Trophoblast cell (in vitro differentiated cells and primary cell): ENCODE data around the gene KCTD7.

Experiments
- DNase-seq, 2 donors: peaks; one replicate each; pipeline ENCODE4 v3.0.0-alpha.2; 2016
- H2AFZ ChIP-seq: 2 replicates; pipeline ENCODE4 v1.6.1; 2013; ENCODE audit warnings: low read length, moderate library complexity, mild to moderate bottlenecking; ENCODE audit not compliant: insufficient read depth, poor library complexity
- H2AK5ac ChIP-seq: 2 replicates; pipeline ENCODE4 v1.6.1; 2013; ENCODE audit warnings: mild to moderate bottlenecking, low read length
- H2BK120ac ChIP-seq: 2 replicates; pipeline ENCODE4 v1.6.1; 2013; ENCODE audit warnings: low read length, mild to moderate bottlenecking, moderate library complexity; ENCODE audit not compliant: insufficient read depth, poor library complexity
- H2BK12ac ChIP-seq: 2 replicates; pipeline ENCODE4 v1.6.1; 2013; ENCODE audit warnings: mild to moderate bottlenecking, low read length, moderate library complexity
- H2BK5ac ChIP-seq: 2 replicates; pipeline ENCODE4 v1.6.1; 2013; ENCODE audit warnings: low read length, low read depth, moderate library complexity, mild to moderate bottlenecking; ENCODE audit not compliant: poor library complexity
- H3K14ac ChIP-seq: 2 replicates; pipeline ENCODE4 v1.6.1; 2013; ENCODE audit warnings: mild to moderate bottlenecking, low read length
- H3K18ac ChIP-seq: 2 replicates; pipeline ENCODE4 v1.6.1; 2013; ENCODE audit warnings: mild to moderate bottlenecking, low read length
- H3K23ac ChIP-seq: 2 replicates; pipeline ENCODE4 v1.6.1; 2013; ENCODE audit warnings: low read length
- H3K27ac ChIP-seq: 2 replicates; pipeline ENCODE4 v1.5.1; 2013; ENCODE audit warnings: low read depth, mild to moderate bottlenecking, inconsistent platforms, low read length, moderate library complexity
- H3K27me3 ChIP-seq: 2 replicates; pipeline ENCODE4 v1.6.1; 2013; ENCODE audit warnings: inconsistent platforms, mild to moderate bottlenecking, low read length, moderate library complexity; ENCODE audit not compliant: insufficient read depth
- H3K36me3 ChIP-seq, 2 experiments: 1 replicate in 1 of 2; 2 replicates in 1 of 2; pipeline ENCODE4 v1.6.1; 2013; ENCODE audit warnings: low read length in 2 of 2, mild to moderate bottlenecking in 2 of 2, moderate library complexity in 1 of 2; ENCODE audit not compliant: insufficient read depth in 2 of 2, control insufficient read depth in 1 of 2
- H3K4ac ChIP-seq: 2 replicates; pipeline ENCODE4 v1.6.1; 2013; ENCODE audit warnings: low read depth, mild to moderate bottlenecking, low read length, moderate library complexity
- H3K4me1 ChIP-seq, 2 experiments: 1 replicate in 1 of 2; 2 replicates in 1 of 2; pipeline ENCODE4 v1.6.1; 2013; ENCODE audit warnings: low read length in 2 of 2, mild to moderate bottlenecking in 2 of 2, moderate library complexity in 1 of 2; ENCODE audit not compliant: insufficient read depth in 2 of 2, control insufficient read depth in 1 of 2
- H3K4me2 ChIP-seq: 2 replicates; pipeline ENCODE4 v1.6.1; 2013; ENCODE audit warnings: inconsistent platforms, mild to moderate bottlenecking, low read length, moderate library complexity
- H3K4me3 ChIP-seq: 2 replicates; pipeline ENCODE4 v1.5.1; 2013; ENCODE audit warnings: mild to moderate bottlenecking, low read depth, low read length, inconsistent platforms
- H3K79me1 ChIP-seq: one replicate; pipeline ENCODE4 v1.6.1; 2013; ENCODE audit warnings: low read length
- H3K79me2 ChIP-seq: 2 replicates; pipeline ENCODE4 v1.6.1; 2013; ENCODE audit warnings: low read length, mild to moderate bottlenecking; ENCODE audit not compliant: control insufficient read depth, insufficient read depth, poor library complexity
- H3K9ac ChIP-seq: 2 replicates; pipeline ENCODE4 v1.6.1; 2013; ENCODE audit warnings: mild to moderate bottlenecking, low read length
- H3K9me3 ChIP-seq: 2 replicates; pipeline ENCODE4 v1.6.1; 2013; ENCODE audit warnings: low read depth, mild to moderate bottlenecking, control low read depth, inconsistent platforms, low read length; ENCODE audit not compliant: insufficient read depth
- H4K12ac ChIP-seq: 2 replicates; pipeline ENCODE4 v1.6.1; 2013; ENCODE audit warnings: low read depth, mild to moderate bottlenecking, low read length, moderate library complexity
- H4K8ac ChIP-seq: 2 replicates; pipeline ENCODE4 v1.6.1; 2013; ENCODE audit warnings: low read depth, mild to moderate bottlenecking, low read length, moderate library complexity
- H4K91ac ChIP-seq: one replicate; pipeline ENCODE4 v1.6.1; 2013; ENCODE audit warnings: low read depth, mild to moderate bottlenecking, low read length, moderate library complexity
- WGBS: extraction: QIAGEN DNeasy Blood & Tissue Kit; methylation state at CpG from one replicate; pipeline ENCODE4 v1.1.7; 2013; ENCODE audit warnings: missing lambda C conversion rate; ENCODE audit not compliant: insufficient read length, insufficient coverage; ENCODE audit errors: extremely low coverage; 5-methylcytosine and 5-hydroxymethylcytosine counted together

KCTD7 gene

DNA sequence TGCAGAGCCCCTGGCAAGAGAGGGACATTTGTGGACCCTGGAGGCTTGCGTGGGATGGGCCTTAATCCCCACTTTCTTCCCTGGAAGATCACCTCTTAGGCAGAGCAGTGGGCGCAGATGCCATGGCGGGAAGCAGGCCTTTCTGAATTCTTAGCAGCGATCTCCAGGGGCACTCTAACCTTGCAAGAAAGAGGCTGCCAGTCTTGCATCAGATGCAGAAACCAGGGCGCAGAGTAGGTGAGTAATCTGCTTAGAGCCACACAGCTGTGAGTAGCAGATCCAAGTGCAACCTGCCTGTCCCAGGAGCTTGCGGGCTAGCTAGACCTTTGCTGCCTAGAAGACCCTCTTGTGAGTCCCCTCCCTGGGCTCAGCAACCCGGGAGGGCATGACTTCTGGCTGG is 40.0 kb downstream of the KCTD7 start:
- Histone ChIP-seq H2BK5ac (no peak overlapping the region), H3K79me1 (no peaks in the 10 kb centered on the region), H2AFZ (no peak overlapping the region), H3K9ac (no peak overlapping the region), H3K27ac (no peak overlapping the region), H3K4ac (no peak overlapping the region), H4K8ac (no peak overlapping the region), H4K12ac (no peak overlapping the region), H3K36me3 (peaks cover 7 to 12% of the 10 kb centered on the region in 2 experiments), H3K18ac (no peak overlapping the region), H3K9me3 (no peaks in the 10 kb centered on the region), H3K14ac (no peak overlapping the region), H3K4me3 (no peak overlapping the region), H2AK5ac (no peak overlapping the region), H3K79me2 (no peaks in the 10 kb centered on the region), H2BK120ac (no peak overlapping the region), H2BK12ac (no peak overlapping the region), H3K4me2 (no peak overlapping the region), H3K23ac (no peak overlapping the region), H3K4me1 (no peaks in the 10 kb centered on the region), H4K91ac (no peak overlapping the region), H3K27me3 (no peaks in the 10 kb centered on the region)
- WGBS = no CpG with 5 or more reads among the region's 7 CpGs
- DNase-seq = no peak

DNA sequence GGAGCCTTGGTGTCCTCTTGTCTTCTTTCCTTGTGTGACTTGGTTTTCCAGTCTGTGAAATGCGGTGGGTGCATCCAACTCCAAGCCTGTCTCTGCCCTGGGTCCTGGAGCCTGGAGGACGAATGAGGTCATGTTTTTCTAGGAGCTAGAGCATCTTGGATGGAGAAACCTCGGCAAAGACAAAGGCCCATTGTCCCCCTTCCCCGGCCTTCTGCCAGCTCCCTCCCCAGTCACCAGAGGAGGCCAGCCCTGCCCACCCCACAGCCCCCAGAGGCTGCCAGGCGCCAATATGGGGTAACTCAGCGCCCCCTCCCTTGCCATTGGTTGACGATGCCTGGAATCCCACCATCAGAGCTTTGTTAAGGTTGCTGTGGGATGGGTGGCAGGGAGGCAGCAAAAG is 40.4 kb downstream of the KCTD7 start:
- Histone ChIP-seq H3K79me1 (no peaks in the 10 kb centered on the region), H4K12ac (no peak overlapping the region), H2BK12ac (no peak overlapping the region), H2BK5ac (no peak overlapping the region), H3K4me2 (no peak overlapping the region), H3K9ac (no peak overlapping the region), H3K27ac (no peak overlapping the region), H3K18ac (no peak overlapping the region), H3K36me3 (peaks cover 7 to 12% of the 10 kb centered on the region in 2 experiments), H3K27me3 (no peaks in the 10 kb centered on the region), H3K4me1 (no peaks in the 10 kb centered on the region), H4K91ac (no peak overlapping the region), H3K79me2 (no peaks in the 10 kb centered on the region), H2AFZ (no peak overlapping the region), H3K23ac (no peak overlapping the region), H2AK5ac (no peak overlapping the region), H3K14ac (no peak overlapping the region), H2BK120ac (no peak overlapping the region), H3K4me3 (no peak overlapping the region), H3K9me3 (no peaks in the 10 kb centered on the region), H3K4ac (no peak overlapping the region), H4K8ac (no peak overlapping the region)
- no CpG with 5 or more reads among the region's 7 CpGs for WGBS
- DNase-seq = no peak

- no peaks in the 10 kb centered on the region for H3K4me1 ChIP-seq
- H3K4me3 ChIP-seq = no peak overlapping the region
- no peak overlapping the region for H2BK12ac ChIP-seq
- H4K8ac ChIP-seq = no peak overlapping the region
- no peak overlapping the region for H3K14ac ChIP-seq
- H3K9me3 ChIP-seq = no peaks in the 10 kb centered on the region
- H4K91ac ChIP-seq = no peak overlapping the region
- H2AFZ ChIP-seq = no peak overlapping the region
- no peak overlapping the region for H2BK5ac ChIP-seq
- no peak overlapping the region for H3K4ac ChIP-seq
- WGBS = no CpG with 5 or more reads among the region's 5 CpGs
- no peaks in the 10 kb centered on the region for H3K27me3 ChIP-seq
- no peaks in the 10 kb centered on the region for H3K79me1 ChIP-seq
- H3K4me2 ChIP-seq = no peak overlapping the region
- H3K18ac ChIP-seq = no peak overlapping the region
- H2AK5ac ChIP-seq = no peak overlapping the region
- no peak overlapping the region for H3K27ac ChIP-seq
- H3K36me3 ChIP-seq = peaks cover 7 to 12% of the 10 kb centered on the region in 2 experiments
- no peaks in the 10 kb centered on the region for H3K79me2 ChIP-seq
- no peak overlapping the region for H3K23ac ChIP-seq
- no peak overlapping the region for H3K9ac ChIP-seq
- no peak overlapping the region for H4K12ac ChIP-seq
- no peak overlapping the region for H2BK120ac ChIP-seq
- no peak for DNase-seq
Observed at GRCh38 chr7:66669496-66669895, 40.8 kb downstream of the KCTD7 start.

DNA sequence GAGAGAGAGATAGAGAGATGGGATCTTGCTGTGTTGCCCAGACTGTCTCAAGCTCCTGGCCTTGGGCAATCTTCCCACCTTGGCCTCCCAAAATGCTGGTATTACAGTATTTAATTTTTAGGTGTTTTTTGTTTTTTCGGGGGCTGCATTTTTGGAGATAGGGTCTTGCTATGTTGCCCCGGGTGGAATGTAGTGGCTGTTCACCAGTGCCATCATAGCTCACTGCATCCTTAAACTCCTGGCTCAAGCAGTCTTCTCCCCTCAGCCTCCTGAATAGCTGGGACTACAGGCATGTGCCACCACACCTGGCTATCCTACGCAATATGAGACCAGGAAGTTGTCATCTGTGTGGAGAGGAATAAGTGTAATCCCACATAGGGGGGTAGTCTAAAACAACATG is 42.4 kb downstream of the KCTD7 start:
- Histone ChIP-seq H3K9ac (no peak overlapping the region), H2AFZ (no peak overlapping the region), H2BK5ac (no peak overlapping the region), H4K12ac (no peak overlapping the region), H3K4me3 (no peak overlapping the region), H3K4me2 (no peak overlapping the region), H4K91ac (no peak overlapping the region), H3K18ac (no peak overlapping the region), H3K79me1 (no peaks in the 10 kb centered on the region), H3K4me1 (no peaks in the 10 kb centered on the region), H2AK5ac (no peak overlapping the region), H2BK120ac (no peak overlapping the region), H3K4ac (no peak overlapping the region), H4K8ac (no peak overlapping the region), H3K36me3 (peaks cover 7 to 10% of the 10 kb centered on the region in 2 experiments), H3K79me2 (no peaks in the 10 kb centered on the region), H3K27me3 (no peaks in the 10 kb centered on the region), H3K27ac (no peak overlapping the region), H2BK12ac (no peak overlapping the region), H3K23ac (no peak overlapping the region), H3K14ac (no peak overlapping the region), H3K9me3 (no peaks in the 10 kb centered on the region)
- no CpG with 5 or more reads among the region's 3 CpGs for WGBS
- no peak for DNase-seq
